ENCODE results near the gene ERBB4.
"Not testable (repeated sequence)": the region's sequence is repeated elsewhere in the genome, so short reads cannot be mapped to it uniquely, and the experiment has no call there.

Gene ERBB4

DNA sequence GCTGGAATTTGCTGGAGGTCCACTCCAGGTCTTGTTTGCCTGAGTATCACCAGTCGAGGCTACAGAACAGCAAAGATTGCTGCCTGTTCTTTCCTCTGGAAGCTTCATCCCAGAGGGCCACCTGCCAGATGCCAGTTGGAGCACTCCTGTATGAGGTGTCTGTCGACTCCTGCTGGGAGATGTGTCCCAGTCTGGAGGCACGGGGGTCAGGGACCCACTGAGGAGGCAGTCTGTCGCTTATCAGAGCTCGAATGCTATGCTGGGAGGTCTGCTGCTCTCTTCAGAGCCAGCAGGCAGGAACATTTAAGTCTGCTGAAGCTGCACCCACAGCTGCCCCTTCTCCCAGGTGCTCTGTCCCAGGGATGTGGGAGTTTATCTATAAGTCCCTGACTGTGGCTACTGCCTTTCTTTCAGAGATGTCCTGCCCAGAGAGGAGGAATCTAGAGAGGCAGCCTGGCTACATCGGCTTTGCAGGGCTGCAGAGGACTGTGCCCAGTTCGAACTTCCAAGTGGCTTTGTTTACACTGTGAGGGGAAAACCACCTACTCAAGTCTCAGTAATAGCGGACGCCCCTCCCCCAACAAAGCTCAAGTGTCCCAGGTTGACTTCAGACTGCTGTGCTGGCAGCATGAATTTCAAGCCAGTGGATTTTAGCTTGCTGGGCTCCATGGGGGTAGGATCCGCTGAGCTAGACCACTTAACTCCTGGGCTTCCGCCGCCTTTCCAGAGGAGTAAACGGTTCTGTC, 301.1 kb downstream of the ERBB4 start:
- DNase-seq (ENCODE audit: extremely low read depth in 1 of 2, low read depth in 1 of 2) = no peak

DNA sequence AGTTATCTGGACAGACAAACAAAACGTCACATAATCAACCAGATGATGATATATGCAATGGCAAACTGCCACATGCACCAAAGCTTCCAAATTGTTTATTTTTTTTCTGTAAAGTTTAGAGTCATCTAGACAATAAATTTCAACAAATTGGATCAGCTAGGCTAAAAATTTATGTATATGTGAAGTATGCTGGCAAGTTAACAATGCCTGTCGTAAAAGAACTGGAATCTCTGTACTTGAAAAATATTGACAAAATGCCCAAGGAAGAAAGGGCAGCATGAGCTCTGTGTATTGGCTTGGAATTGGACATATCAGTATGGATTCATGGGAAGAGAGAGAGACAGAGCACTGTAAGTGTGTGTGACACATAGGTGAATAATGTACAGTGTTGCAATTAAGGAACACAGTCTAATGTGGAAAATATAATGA, 309.8 kb downstream of the ERBB4 start:
- no peak for DNase-seq (ENCODE audit: extremely low read depth in 1 of 2, low read depth in 1 of 2)

DNA sequence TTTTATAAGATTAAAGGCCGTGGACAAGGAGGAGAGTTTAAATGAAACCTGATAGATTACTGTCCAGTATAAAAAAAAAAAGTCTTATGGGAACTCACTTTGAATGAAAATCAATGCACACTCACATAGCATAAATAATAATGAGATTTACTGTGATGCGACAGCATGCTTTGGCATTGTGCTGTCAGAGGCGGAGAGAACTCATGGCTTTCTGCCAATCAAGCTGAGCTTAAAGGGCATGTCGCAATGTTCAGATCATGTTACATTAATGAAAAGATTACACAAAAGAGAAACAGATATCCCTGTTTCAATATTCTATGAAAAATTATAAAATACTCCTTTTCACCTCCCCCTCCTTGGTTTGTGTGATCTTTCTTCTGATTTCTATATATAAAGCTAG, 310.8 kb downstream of the ERBB4 start:
- DNase-seq (ENCODE audit: extremely low read depth in 1 of 2, low read depth in 1 of 2) = no peak

DNA sequence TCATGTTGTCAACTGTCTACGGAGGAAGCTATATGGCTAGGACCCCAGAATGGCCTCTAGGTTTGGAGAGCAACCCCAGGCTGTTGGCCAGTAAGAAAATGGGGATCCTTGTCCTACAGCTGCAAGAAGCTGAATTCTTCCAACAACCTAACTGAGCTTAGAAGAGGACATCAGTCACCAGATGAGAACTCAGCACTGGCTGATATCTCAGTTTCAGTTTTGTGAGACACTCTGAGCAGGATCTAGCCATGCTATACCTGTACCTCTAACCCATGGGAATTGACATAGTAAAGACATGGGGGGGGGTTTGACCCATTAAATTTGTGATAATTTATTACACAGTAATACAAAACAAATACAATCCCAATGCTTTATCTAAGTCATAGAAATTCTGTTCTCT, 312.5 kb downstream of the ERBB4 start:
- DNase-seq (ENCODE audit: extremely low read depth in 1 of 2, low read depth in 1 of 2) = no peak

DNA sequence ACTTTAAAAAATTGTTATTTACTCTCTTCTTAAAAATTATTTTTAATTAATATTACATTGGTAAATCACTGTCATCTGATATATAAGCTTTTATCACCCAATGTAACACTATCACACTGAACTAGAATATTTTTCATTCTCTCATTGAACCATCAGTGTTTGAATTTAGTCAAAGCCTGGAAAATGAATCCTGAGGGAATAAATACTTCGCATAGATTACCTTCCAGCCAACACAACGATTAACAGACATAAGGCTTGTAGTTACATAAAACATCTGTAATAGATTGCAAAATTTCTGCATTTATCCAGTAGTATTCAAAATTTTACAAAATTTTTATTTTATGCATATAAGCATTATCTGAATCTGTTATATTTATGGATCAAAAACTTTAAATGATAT, 314.9 kb downstream of the ERBB4 start:
- DNase-seq (ENCODE audit: extremely low read depth in 1 of 2, low read depth in 1 of 2) = no peak

DNA sequence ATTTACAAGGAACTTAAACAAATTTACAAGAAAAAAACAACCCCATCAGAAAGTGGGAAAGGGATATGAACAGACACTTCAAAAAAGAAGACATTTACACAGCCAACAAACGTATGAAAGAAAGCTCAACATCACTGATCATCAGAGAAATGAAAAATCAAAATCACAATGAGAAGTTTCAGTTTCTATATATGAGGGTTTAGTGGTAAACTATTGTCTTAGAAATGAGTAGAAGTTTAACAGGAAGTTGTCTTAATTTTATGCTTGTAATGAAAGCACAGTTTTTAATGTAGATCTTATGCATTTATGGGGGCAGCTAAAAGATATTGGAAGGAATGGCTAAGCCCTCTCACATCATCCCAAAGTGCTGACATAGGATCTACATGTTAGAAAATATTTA, 325.4 kb downstream of the ERBB4 start:
- DNase-seq (ENCODE audit: extremely low read depth in 1 of 2, low read depth in 1 of 2) = no peak

DNA sequence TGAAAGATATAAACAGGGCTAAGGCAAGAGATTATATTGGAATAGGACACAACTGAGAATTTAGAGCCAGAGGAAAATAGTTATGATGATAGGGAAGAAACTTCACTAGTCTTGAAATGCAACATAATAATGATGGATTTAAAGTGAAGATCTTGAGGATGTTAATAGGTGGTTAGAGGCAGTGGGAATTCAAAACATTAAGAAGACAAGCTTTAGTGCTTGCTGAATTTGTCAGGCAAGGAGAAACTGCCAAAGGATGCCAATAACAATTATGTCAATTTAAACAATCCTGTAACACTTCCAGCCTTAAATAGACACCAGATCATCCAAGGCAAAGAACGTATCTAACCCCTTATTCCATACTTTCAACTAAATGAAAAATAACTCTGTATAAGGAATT, 330.1 kb downstream of the ERBB4 start:
- DNase-seq (ENCODE audit: extremely low read depth in 1 of 2, low read depth in 1 of 2) = no peak

DNA sequence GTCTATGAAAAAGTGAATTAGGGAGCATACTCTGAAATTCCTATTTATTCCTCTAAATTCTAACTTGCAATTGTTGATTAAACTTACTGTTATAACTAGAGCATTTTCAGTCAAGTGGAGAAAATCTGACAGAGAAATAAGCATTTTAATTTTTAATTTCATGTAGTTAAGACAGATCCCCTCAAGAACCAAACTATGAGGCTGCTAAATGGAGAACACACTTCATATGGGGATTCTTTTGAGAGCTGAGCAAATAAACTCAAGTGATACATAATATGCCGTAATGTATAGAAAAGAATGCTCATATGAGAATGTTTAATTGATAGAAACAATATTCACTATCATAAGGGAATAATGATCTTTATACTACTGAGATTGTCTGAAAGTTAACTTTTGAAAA, 340.8 kb downstream of the ERBB4 start:
- no peak for DNase-seq (ENCODE audit: extremely low read depth in 1 of 2, low read depth in 1 of 2)

DNA sequence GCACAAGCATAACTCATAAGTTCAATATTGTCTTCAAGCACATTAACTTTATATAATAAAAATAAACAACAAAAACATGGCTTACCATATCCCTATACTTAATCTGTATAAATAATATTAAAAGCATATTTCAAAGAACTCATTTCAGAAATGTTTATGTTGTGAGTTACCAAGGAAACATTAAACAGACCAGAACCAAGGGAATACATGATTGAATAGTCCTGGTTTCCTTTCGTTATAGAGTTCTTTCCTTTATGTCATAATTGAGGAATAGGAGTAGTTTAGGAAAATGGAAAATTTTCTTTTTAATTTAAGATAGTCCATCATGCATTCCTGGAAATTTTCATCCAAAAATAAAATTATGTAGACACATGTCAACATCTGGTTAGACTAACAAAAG, 343.0 kb downstream of the ERBB4 start:
- no peak for DNase-seq (ENCODE audit: extremely low read depth in 1 of 2, low read depth in 1 of 2)

DNA sequence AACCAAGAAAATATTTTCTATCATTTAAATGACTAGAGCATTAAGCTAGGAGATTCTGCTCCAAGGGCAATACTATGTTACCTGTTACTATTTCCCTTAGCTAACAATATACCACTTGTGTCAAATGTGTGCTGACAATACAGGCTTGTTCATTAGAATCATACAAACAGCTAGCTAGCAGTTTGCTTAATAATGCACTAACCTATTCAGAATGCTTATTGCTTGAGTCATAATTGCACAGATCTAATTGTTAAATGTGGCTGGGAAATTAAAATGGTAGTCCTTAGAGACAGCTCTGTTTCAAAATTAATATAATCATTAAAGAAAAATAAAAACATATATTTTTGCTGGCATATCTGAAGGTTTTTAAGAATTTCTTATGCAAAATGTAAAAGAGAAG, 344.2 kb downstream of the ERBB4 start:
- no peak for DNase-seq (ENCODE audit: extremely low read depth in 1 of 2, low read depth in 1 of 2)

DNA sequence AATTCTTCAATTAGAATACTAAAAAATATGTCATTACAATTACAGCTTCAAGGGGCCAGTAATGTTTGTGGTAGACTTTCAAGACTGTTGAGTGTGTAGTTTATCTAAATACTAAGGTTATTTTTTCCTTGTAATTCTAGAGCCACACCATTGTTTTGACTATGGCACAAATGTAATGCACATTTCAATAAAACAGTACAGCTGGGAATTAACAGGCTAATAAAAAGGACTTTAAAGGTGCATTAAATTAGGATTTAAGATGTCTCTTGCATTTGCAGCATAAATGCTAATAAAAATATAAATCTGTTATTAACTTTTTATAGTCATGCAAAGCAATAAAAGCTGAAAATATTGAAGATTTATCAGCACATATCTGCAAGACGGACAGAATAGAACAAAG, 344.8 kb downstream of the ERBB4 start:
- DNase-seq (ENCODE audit: extremely low read depth in 1 of 2, low read depth in 1 of 2) = no peak

DNA sequence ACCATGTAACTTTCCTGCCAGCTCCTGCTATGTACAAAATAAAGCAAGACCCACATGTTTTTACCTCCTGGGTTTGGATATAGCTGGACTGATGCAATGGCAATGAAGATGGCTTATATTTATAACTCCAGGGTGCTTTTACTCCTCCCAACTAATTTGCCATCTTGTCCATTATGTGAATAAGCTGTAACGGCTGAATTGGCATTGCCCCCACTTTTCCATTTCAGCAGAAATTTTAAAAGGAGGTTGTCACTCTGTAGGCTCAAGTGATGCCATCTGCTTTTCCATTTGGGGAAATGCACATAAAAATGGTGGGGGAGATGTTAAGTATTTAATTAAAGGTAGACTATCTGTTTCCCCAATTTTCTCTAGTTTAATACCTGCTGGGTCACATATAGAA, 345.5 kb downstream of the ERBB4 start:
- no peak for DNase-seq (ENCODE audit: extremely low read depth in 1 of 2, low read depth in 1 of 2)

DNA sequence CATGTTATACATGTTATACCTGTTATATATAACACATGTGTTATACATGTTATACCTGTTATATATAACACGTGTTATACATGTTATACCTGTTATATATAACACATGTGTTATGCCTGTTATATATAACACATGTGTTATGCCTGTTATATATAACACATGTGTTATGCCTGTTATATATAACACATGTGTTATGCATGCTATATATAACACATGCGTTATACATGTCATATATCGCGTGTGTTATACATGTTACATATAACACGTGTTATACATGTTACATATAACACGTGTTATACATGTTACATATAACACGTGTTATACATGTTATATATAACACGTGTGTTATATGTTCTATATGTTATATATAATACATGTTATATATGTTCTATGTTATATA, 347.2 kb downstream of the ERBB4 start:
- not testable (repeated sequence) for DNase-seq (ENCODE audit: extremely low read depth in 1 of 2, low read depth in 1 of 2)

DNA sequence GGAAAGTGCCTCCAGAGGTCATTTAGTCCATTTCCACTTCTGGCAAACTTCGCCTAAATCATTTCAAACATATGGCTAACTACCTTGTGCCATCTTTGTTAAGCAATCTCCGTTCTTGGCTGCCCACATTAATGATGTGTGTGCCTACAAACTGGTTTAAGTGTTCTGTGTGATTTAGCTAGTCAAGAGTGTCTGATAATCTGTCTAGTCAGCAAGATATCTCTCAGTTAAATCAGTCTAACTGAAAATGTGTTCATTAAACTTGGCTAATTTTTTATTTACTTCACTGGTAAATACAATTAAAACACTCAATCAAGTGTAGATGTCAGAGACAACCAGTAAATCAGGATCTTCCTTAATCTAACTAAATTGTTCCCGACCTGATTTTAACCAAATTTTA, 352.4 kb downstream of the ERBB4 start:
- no peak for DNase-seq (ENCODE audit: extremely low read depth in 1 of 2, low read depth in 1 of 2)

DNA sequence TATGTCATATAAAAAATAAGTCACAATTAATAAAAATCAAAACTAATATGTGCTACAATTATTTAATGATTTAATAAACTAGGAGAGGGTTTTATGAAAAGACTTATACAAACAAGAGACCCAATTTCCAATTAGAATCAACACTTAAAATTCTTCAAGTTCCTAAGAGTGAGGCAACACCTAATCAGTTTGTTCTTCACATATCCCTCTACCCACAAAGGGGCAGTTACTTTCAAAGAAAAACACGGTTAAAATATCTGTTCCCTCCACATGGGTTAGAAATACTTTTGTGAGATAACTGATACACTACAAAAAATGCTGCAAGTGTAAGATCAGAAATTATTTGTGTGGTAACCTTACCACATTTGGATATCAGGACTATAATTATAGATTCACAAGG, 357.0 kb downstream of the ERBB4 start:
- DNase-seq (ENCODE audit: extremely low read depth in 1 of 2, low read depth in 1 of 2) = no peak

DNA sequence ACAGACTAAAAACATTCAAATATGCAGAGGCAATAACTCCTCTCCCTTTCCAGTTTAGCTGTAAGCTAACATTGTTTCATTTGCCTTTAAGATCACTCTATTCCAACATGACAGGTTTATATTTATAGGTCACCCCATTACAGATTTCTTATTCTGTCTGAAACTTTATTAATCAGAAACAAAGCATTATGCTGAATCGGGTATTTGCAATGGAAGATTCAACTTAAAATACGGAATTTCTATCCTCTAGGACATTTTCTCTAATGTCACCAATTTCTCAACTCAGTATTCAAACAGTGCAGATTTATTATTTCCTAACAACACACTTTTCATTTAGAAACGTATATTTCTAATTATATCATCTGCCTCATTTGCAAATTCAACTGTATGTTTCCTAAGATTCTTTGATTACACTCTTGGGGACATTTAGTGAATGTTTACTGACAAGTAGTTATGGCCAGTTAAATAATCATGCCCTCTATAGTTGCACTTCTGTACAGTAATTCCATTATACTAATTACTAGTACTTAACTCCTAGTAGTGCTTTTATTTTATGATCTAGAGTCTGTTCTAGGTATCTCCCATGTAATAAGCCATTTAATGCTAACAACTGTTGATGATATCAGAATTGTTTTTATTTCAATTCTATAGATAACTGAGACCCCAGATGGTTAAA, 358.1 kb downstream of the ERBB4 start:
- DNase-seq (ENCODE audit: extremely low read depth in 1 of 2, low read depth in 1 of 2) = no peak

DNA sequence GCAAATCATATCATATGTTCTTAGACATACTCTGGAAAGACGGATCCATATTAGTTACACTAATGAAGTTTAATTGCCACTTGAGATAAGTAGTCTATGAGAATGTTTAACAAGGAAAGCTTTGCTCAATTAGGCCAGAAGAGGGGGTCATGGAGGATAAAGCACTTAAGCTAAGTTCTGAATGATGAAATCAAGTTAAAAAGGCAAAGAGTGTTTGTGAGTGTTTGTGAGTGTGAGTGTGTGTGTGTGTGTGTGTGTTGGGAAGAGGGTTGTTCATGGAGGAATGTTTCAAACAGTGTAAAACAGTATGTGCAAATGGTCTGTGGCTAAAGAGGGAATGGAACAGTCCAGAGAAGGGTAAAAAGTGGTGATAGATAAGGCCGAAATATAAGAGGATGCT, 360.9 kb downstream of the ERBB4 start:
- no peak for DNase-seq (ENCODE audit: extremely low read depth in 1 of 2, low read depth in 1 of 2)

DNA sequence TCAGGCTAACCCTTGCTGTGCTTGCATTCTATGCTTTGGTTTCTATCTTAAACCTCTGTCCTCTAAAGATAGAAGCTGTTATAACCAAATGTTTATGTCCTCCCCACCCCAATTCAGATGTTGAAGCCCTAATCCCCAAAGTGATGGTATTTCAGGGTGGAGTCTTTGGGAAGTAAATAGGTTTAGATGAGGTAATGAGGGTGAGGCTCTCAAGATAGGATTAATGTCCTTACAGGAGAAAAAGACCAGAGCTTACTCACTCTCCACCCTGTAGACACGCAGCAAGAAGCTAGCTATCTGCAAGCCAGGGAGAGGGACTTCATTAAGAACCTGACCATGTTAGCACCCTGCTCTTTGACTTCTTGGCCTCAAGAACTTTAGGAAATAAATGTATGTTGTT, 362.5 kb downstream of the ERBB4 start:
- no peak for DNase-seq (ENCODE audit: extremely low read depth in 1 of 2, low read depth in 1 of 2)

DNA sequence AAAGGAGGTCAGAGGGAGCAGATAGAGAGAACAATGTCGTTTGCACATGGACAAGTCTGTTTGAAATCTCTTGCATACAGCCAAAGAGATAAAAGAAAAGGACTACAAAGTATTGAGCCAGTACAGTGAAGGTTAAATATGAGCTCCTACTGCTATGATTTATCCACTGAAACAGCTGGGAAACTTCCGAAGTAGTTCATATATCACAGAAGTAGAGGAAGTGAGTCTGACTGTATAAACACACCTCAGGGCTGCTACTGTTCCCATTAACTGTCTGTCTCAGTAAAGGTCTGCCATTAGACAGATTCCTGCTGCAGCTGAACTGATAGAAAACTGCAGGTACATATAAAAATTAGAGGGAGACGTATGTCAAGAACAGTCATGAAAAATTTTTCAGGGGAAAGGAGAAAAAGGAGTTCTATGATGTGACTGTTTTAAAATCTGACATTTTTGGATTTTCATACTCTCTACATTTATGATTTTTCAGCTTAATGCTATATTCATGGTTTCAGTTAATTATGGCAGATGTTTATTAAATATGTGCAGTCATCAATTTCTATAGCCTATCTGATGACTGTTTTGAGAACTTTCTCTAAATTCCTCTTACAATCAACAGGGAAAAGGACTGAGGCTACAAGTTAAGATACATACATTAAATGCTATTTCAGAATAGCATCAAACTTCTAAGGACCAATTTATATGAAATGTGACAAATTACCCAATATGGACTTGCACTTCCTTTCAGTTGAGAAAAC, 364.7 kb downstream of the ERBB4 start:
- DNase-seq (ENCODE audit: extremely low read depth in 1 of 2, low read depth in 1 of 2) = no peak

DNA sequence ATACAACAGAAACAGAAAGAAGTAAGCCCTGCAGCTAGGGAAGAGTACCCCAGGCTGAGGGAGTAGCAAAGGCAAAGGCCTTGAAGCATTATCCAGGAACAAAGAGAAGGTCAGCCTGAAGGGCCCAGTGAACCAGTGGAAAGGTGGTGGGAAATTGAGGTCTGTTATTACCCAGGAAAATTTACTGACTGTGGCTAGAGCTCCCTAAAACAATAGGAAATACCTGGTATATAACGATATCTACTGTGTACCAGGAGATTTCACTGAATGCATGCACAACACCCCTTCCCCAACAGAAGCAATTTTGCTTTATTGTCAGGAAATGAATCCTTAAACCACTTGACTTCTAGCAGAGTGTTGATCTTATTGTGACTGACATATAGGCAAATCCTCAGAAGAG, 365.3 kb downstream of the ERBB4 start:
- DNase-seq (ENCODE audit: extremely low read depth in 1 of 2, low read depth in 1 of 2) = no peak

DNA sequence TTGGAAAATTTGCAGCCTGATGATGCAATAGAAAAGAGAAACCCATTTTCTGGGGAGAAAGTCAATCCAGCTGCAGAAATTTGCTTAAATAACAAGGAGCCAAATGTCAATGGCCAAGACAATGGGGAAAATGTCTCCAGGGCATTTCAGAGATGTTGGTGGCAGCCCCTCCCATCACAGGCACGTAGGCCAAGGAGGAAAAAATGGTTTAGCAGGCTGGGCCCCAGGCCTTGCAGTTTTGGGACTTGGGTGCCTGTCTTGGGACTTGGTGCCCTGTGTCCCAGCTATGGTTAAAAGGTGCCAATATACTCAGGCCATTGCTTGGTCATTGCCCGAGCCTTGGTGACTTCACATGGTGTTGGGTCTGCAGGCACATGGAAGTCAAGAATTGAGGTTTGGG, 368.2 kb downstream of the ERBB4 start:
- DNase-seq (ENCODE audit: extremely low read depth in 1 of 2, low read depth in 1 of 2) = no peak

DNA sequence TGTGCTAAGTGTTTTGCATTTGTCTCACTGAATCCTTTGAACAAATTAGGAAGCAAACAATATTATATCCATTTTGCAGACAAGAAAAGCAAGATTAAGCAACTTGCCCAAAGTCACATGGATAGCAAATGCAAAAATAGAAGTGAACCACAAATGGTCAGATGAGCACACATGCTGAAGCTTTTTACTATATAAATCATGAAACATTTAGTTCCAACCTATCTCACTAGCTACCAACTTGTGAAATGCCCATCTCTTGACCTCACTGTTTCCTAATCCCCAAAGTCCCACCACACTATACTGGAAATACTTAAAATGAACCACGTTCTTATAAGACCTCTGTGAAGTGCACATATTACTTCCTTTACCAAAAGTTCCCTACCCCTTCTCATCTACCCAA, 380.5 kb downstream of the ERBB4 start:
- DNase-seq (ENCODE audit: extremely low read depth in 1 of 2, low read depth in 1 of 2) = no peak
